NT2/D1 (cell line): ENCODE data around the gene ENOX1.

Source experiments
- DNase-seq: peaks from one replicate; pipeline ENCODE4 v3.0.0-alpha.2; 2011; ENCODE audit warnings: low read depth, low spot score
- H3K27me3 ChIP-seq: 2 replicates; pipeline ENCODE4 v1.6.0; 2011; ENCODE audit warnings: mild to moderate bottlenecking; ENCODE audit not compliant: insufficient read length, insufficient read depth
- H3K36me3 ChIP-seq: 2 replicates; pipeline ENCODE4 v1.6.1; 2011; ENCODE audit warnings: mild to moderate bottlenecking, low read length, mixed read lengths; ENCODE audit not compliant: insufficient read depth, insufficient read length
- H3K4me1 ChIP-seq: 2 replicates; pipeline ENCODE4 v1.5.1; 2011; ENCODE audit not compliant: insufficient read depth, insufficient read length
- H3K4me3 ChIP-seq: 2 replicates; pipeline ENCODE4 v1.5.1; 2011; ENCODE audit warnings: low read depth; ENCODE audit not compliant: insufficient read length
- H3K9ac ChIP-seq: 2 replicates; pipeline ENCODE4 v1.6.0; 2011; ENCODE audit warnings: low read depth; ENCODE audit not compliant: insufficient read length
- H3K9me3 ChIP-seq: 2 replicates; pipeline ENCODE4 v1.5.1; 2011; ENCODE audit warnings: mild to moderate bottlenecking, low read length; ENCODE audit not compliant: insufficient read depth
- SUZ12 ChIP-seq: IDR thresholded peaks from 2 replicates; pipeline ENCODE4 v1.6.1; 2011; ENCODE audit not compliant: insufficient read length, insufficient read depth; ENCODE audit errors: extremely low read depth
- YY1 ChIP-seq: IDR thresholded peaks from 2 replicates; pipeline ENCODE4 v1.6.1; 2011; ENCODE audit not compliant: insufficient read length, insufficient read depth
- ZNF274 ChIP-seq: IDR thresholded peaks from 2 replicates; pipeline ENCODE4 v1.6.1; 2011; ENCODE audit warnings: mild to moderate bottlenecking, low read depth, low read length

The ENOX1 gene

GRCh38 chr13:43238341-43239083, 548.3 kb downstream of the ENOX1 start:
- H3K4me1 ChIP-seq, result no peaks in the 10 kb centered on the region
- H3K36me3 ChIP-seq, result no peaks in the 10 kb centered on the region
- no peak overlapping the region for H3K9ac ChIP-seq
- H3K27me3 ChIP-seq, result no peaks in the 10 kb centered on the region
- H3K9me3 ChIP-seq, result no peaks in the 10 kb centered on the region
- TF ChIP-seq ZNF274, result no peak
- TF ChIP-seq YY1, result no peak
- TF ChIP-seq SUZ12, result no peak
- no peak for DNase-seq
- H3K4me3 ChIP-seq, result no peak overlapping the region

DNA sequence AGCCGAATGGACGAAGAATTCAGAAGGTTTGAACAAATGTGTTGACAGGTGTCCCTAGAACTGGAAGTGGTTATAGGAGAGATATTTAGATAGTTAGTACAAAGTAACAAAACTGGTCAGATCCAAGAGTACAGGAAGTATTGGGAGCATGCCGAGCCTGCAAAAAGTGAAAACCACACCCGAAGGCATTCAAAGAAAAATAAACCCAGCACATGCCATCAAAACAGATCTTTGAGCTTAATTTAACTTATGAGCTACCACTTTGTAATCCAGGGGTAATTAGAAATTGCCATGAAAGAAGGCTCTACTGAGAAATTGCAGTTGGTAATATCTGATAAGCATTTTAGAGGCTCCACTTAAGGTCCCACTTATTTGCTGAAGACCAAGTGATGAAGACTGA, 549.2 kb downstream of the ENOX1 start:
- Histone ChIP-seq H3K36me3 (no peaks in the 10 kb centered on the region), H3K9me3 (no peaks in the 10 kb centered on the region), H3K9ac (no peak overlapping the region), H3K27me3 (no peaks in the 10 kb centered on the region), H3K4me1 (no peaks in the 10 kb centered on the region), H3K4me3 (no peak overlapping the region)
- no peak for DNase-seq
- TF ChIP-seq YY1 (no peak), ZNF274 (no peak), SUZ12 (no peak)

DNA sequence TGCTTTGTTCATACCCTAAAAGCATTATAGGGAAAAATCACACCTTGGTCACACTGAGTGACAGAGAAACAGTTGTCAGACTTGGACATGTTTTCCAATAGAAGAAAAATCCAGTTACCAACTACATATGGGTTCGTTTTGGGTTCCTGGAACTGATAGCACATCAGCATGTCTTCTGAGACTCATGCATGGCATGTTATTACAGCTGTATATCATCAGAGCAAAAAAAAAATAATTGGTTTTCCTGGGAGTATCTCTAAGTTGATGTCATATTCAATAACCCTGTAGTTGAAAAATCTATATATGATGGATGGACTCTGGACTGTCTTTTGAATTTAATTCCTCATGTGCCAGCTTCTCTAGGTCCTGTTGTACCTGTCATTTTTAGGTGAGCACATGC, 551.7 kb downstream of the ENOX1 start:
- H3K9me3 ChIP-seq, result no peaks in the 10 kb centered on the region
- no peaks in the 10 kb centered on the region for H3K4me1 ChIP-seq
- H3K9ac ChIP-seq, result no peak overlapping the region
- no peak for DNase-seq
- no peaks in the 10 kb centered on the region for H3K27me3 ChIP-seq
- no peak overlapping the region for H3K4me3 ChIP-seq
- no peaks in the 10 kb centered on the region for H3K36me3 ChIP-seq
- no peak for TF ChIP-seq SUZ12

DNA sequence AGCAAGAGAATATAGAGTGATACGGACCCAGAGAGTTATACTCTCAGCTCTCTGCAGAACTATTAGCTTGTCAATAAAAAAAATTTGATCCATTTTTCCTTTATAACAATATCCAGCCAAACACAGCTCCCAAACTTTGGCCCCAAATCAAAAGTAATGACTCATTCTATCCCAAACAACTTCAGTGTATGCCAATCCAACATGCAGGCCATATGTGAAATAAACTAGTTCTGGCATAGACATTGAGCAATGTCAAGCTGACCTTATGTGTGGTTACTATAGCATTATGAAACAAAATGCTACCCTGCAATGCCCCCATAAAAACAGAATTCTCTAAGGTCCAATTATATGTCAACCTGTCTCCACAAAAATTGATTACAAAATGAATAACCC, 553.9 kb downstream of the ENOX1 start:
- Histone ChIP-seq H3K9ac (no peak overlapping the region), H3K4me1 (no peaks in the 10 kb centered on the region), H3K36me3 (no peaks in the 10 kb centered on the region), H3K4me3 (no peak overlapping the region), H3K9me3 (no peaks in the 10 kb centered on the region), H3K27me3 (no peaks in the 10 kb centered on the region)
- TF ChIP-seq YY1 (no peak), ZNF274 (no peak), SUZ12 (no peak)
- no peak for DNase-seq

- H3K27me3 ChIP-seq, result no peaks in the 10 kb centered on the region
- DNase-seq, result no peak
- H3K4me3 ChIP-seq, result no peak overlapping the region
- no peak overlapping the region for H3K9ac ChIP-seq
- no peak for TF ChIP-seq ZNF274
- TF ChIP-seq SUZ12, result no peak
- TF ChIP-seq YY1, result no peak
- H3K36me3 ChIP-seq, result no peaks in the 10 kb centered on the region
- no peaks in the 10 kb centered on the region for H3K4me1 ChIP-seq
- no peaks in the 10 kb centered on the region for H3K9me3 ChIP-seq
Observed at GRCh38 chr13:43232144-43232872, 554.5 kb downstream of the ENOX1 start.

DNA sequence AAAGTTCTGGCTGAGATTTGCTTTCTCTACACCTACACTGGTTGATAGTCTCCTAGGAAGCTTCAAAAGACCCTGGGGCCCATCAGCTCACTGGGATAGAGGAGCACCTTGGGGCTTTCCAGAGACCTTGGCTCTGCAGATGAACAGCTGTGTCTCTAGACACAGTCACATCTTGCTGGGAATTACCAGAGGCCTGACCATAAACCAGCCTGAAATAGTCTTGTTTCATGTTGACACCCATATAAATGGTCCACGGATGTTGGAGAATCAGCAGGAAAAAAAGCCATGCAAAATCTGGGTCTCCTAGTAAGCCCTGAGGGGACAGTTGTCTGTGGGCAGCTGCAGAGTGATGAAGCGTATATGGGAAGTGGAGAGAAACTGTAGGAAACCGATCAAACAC, 555.8 kb downstream of the ENOX1 start:
- no peaks in the 10 kb centered on the region for H3K27me3 ChIP-seq
- H3K9ac ChIP-seq, result no peak overlapping the region
- H3K4me1 ChIP-seq, result no peaks in the 10 kb centered on the region
- no peaks in the 10 kb centered on the region for H3K36me3 ChIP-seq
- TF ChIP-seq SUZ12 (no peak), YY1 (no peak), ZNF274 (no peak)
- DNase-seq, result no peak
- no peaks in the 10 kb centered on the region for H3K9me3 ChIP-seq
- no peak overlapping the region for H3K4me3 ChIP-seq

- Histone ChIP-seq H3K4me3 (no peak overlapping the region), H3K9me3 (no peaks in the 10 kb centered on the region), H3K4me1 (no peaks in the 10 kb centered on the region), H3K36me3 (no peaks in the 10 kb centered on the region), H3K9ac (no peak overlapping the region), H3K27me3 (no peaks in the 10 kb centered on the region)
- no peak for DNase-seq
- no peak for TF ChIP-seq SUZ12
- no peak for TF ChIP-seq YY1
- no peak for TF ChIP-seq ZNF274
Observed at GRCh38 chr13:43229506-43229905, 557.3 kb downstream of the ENOX1 start.

DNA sequence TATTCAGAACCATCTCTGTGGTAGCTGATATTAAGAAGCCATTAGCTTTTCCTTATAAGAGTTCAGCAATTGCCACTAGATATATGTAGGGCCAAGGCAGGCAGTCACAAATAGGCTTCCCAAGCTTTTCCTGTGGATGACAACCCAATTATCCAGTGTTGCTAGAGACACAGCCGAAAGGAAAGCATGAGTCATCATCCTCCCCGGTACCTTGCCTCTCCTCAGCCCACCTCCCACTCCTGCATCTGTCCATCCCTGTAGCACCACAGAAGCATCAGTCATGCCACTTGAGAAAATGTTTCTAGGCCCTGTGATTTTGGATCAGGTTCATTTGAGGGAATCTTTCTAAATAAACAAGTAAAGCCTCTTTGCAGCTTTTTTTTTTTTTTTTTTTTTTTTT, 559.1 kb downstream of the ENOX1 start:
- no peaks in the 10 kb centered on the region for H3K36me3 ChIP-seq
- no peaks in the 10 kb centered on the region for H3K9me3 ChIP-seq
- TF ChIP-seq SUZ12 (no peak), YY1 (no peak), ZNF274 (no peak)
- no peak overlapping the region for H3K4me3 ChIP-seq
- H3K27me3 ChIP-seq, result no peaks in the 10 kb centered on the region
- no peak overlapping the region for H3K9ac ChIP-seq
- no peaks in the 10 kb centered on the region for H3K4me1 ChIP-seq
- no peak for DNase-seq
